ENCODE results near the gene TRIM63. TPM values are rescaled to one million over a fixed set of nuclear protein-coding genes. Genes with fewer than 3 reads are reported as not detected.

The TRIM63 gene
- total RNA-seq, 4 donors from 2014 or later, result 0.39 to 1.5 TPM; not detected in 2

DNA sequence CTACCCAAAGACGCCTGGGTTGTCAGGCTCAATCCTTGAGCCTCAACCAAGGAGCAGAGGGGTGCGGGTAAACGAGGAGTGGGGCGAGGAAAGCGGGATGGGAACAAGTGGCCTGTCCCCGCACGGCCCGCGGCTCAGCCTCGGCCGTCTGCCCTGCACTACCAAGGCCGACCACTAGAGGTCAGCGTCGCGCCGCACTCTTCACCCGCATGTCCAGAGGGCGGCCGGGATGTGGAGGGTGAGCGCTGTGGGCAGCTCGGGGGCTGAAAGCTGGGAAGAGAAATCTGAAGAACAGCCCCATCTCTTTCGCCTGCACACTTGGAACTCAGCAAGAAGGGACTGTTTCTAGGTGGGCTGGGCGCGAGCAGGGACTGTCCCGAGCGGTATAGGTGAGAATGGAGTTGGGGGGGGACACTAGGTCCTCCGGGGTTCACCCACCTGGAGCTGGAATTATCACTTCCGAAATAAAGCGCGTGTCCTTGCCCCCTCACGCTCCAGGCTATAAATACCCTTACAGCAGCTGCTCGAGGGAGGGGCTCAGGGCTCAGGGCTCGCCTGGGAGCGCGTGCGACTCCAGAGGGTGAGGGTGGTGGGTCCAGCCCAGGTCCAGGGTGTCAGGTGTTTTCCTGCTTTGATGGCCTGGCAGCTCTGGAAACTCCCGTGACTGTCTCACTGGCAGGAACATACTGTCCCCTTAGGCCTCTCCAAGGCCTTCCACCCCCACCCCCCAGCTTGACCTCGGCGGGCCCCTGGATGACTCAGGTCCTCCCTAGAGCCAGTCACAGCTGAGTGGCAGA, 31.3 kb downstream of the TRIM63 start:
- intact Hi-C loops (cut with DNase I), result loop anchor here (10.0 kb wide), 2 partner anchors 69 to 109 kb away; no protein-coding TSS in a partner anchor
- 5 to 6% methylated on average over 22 of the region's 39 CpGs for WGBS, 2 donors
- Histone ChIP-seq H3K4me3 (replicated peaks in 1 of 3) (peak overlapping the region; percentile 59 to 94 (median 68)), H3K27ac (peak overlapping the region; percentile 86 to 95 (median 87)), H3K9me3 (no peaks in the 10 kb centered on the region), H3K36me3 (no peaks in the 10 kb centered on the region), H3K4me1 (peaks cover 25 to 35% of the 10 kb centered on the region in 2 donors), H3K27me3 (no peaks in the 10 kb centered on the region)
- peak in 1 of 2 donors; percentile 13 for TF ChIP-seq POLR2A (IDR thresholded peaks at IDR 0.05)
- TF ChIP-seq, protein P1, sequence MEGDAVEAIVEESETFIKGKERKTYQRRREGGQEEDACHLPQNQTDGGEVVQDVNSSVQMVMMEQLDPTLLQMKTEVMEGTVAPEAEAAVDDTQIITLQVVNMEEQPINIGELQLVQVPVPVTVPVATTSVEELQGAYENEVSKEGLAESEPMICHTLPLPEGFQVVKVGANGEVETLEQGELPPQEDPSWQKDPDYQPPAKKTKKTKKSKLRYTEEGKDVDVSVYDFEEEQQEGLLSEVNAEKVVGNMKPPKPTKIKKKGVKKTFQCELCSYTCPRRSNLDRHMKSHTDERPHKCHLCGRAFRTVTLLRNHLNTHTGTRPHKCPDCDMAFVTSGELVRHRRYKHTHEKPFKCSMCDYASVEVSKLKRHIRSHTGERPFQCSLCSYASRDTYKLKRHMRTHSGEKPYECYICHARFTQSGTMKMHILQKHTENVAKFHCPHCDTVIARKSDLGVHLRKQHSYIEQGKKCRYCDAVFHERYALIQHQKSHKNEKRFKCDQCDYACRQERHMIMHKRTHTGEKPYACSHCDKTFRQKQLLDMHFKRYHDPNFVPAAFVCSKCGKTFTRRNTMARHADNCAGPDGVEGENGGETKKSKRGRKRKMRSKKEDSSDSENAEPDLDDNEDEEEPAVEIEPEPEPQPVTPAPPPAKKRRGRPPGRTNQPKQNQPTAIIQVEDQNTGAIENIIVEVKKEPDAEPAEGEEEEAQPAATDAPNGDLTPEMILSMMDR (IDR thresholded peaks at IDR 0.05), result peak; percentile 98 to 100 (median 99)
- DNase-seq, result peak; percentile 97 to 99

DNA sequence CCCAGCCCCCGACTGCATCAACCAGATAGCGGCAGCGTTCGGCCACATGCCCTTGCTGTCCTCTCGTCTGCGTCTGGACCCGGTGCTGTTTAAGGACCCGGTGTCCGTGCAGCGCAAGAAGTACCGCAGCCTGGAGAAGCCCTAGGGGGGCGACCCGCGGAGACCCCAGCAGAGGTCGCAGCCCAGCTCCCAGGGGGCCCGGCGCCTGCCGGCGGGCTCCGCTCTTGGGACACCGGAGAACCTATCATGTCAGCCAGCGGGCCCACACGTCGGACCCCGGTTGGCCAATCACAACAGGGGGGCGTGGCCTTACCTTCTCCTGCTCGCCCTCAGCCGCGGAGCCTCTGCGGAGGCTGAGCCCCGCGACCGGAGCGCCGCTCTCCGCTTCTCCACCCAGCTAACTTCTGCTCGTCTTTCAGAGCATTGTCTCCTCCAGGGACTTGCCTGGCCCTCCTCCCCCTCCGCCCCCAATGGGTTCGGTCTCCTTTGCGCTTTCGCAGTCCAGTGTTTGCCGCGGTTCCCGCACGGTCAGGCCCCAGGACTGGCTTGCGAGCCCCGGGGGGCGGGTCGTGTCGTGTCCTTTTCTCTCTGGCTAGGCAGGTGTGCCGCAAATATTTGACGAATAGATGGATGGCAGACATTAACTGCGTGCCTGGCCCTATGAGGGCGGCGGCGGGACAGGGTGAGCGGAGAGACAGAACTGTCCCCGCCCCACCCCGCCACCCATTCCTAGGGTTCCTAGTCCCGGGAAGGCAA, 32.0 kb downstream of the TRIM63 start:
- H3K27ac ChIP-seq, result peak overlapping the region; percentile 86 to 95 (median 87)
- H3K4me3 ChIP-seq (replicated peaks in 1 of 3), result peak overlapping the region; percentile 59 to 94 (median 68)
- no peaks in the 10 kb centered on the region for H3K36me3 ChIP-seq
- peaks cover 26 to 38% of the 10 kb centered on the region in 2 donors for H3K4me1 ChIP-seq
- 0% methylated on average over 34 to 44 of the region's 60 CpGs for WGBS, 2 donors
- intact Hi-C loops (cut with DNase I), result loop anchor here (10.0 kb wide), 2 partner anchors 69 to 109 kb away; no protein-coding TSS in a partner anchor
- H3K9me3 ChIP-seq, result no peaks in the 10 kb centered on the region
- TF ChIP-seq, protein P1 (IDR thresholded peaks at IDR 0.05), result peak in 1 of 6 experiments; percentile 8
- peak; percentile 88 to 89 for TF ChIP-seq POLR2A (IDR thresholded peaks at IDR 0.05)
- peak; percentile 97 to 98 for DNase-seq
- no peaks in the 10 kb centered on the region for H3K27me3 ChIP-seq

DNA sequence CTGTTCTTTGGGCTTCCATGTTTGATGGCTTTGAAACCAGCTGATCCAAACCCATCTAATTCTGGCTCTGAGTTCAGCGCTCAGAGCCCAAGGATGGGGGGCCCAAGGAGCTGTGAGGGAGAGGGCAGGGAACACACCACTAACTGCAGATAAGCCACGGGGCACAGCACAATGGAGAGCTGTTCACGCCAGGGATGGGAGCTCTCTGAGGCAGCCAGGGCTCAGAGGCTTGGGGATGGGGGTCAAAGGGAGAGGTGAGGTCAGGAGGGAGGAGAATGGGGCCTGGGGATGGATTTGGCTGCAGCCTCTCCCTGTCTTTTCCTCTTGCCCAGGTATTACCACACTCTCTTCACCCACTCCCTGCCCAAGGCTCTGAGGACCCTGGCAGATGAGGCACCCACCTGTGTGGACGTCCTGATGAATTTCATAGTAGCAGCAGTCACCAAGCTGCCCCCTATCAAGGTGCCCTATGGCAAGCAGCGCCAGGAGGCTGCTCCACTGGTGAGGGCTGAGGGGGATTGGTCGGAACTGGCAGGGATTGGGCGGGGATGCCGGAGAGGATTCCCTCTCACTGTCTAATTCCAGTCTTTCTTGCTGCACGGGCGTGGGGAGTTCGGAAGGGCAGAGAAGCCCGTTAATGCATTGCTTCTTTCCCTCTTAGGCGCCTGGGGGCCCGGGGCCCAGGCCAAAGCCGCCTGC, 32.8 kb downstream of the TRIM63 start:
- intact Hi-C loops (cut with DNase I), result loop anchor here (10.0 kb wide), 2 partner anchors 70 to 110 kb away; no protein-coding TSS in a partner anchor
- no peak for TF ChIP-seq POLR2A (IDR thresholded peaks at IDR 0.05)
- TF ChIP-seq, protein P1 (IDR thresholded peaks at IDR 0.05), result no peak
- no peaks in the 10 kb centered on the region for H3K27me3 ChIP-seq
- H3K4me1 ChIP-seq, result peaks cover 26 to 38% of the 10 kb centered on the region in 2 donors
- whole genome bisulfite sequencing, 2 donors, result 23 to 27% methylated on average over 11 to 13 of the region's 15 CpGs
- DNase-seq, result no peak
- H3K9me3 ChIP-seq, result no peaks in the 10 kb centered on the region
- peak overlapping the region in 1 of 3 donors; percentile 95 for H3K27ac ChIP-seq
- peak overlapping the region in 2 of 3 donors; percentile 68 to 94 for H3K4me3 ChIP-seq (replicated peaks in 1 of 3)
- H3K36me3 ChIP-seq, result no peaks in the 10 kb centered on the region

DNA sequence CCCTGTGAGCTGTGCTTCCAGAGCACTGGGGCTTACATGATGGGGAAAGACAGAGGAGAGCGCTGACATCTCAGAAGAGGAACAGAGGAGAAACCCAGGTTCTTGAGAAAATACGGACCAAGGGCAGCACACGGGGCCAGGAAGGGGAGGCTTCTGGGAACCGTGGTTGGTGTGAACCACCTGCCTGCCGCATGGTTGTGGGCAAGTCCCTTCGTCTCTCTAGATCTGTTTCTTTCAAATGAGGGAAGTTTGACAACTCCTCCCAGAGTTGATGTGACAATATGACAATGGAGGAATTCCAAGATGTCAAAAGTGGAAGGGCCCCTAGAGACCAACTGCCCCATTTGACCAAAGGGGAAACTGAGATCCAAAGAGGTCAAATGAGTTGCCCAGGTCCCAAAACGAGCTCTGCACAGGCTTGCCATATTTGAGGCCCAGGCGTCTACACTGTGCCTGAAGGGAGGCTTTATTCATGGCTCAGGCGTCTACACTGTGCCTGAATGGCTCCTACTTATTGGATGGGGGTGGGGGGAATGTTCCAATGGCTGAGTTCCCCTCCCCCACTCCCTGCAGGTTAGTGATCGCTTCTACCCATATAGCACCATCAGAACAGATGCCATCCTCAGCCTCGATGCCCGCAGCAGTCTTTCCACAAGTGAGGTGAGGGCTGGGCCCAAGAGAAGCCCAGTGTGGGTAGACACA, 34.6 kb downstream of the TRIM63 start:
- Histone ChIP-seq H3K36me3 (no peaks in the 10 kb centered on the region), H3K9me3 (no peaks in the 10 kb centered on the region), H3K4me1 (peaks cover 26 to 38% of the 10 kb centered on the region in 2 donors), H3K27me3 (no peaks in the 10 kb centered on the region), H3K27ac (peak overlapping the region in 2 of 3 donors; percentile 22 to 74), H3K4me3 (replicated peaks in 1 of 3) (no peak overlapping the region)
- DNase-seq, result no peak
- whole genome bisulfite sequencing, 2 donors, result 91 to 93% methylated on average over 9 to 12 of the region's 12 CpGs
- TF ChIP-seq POLR2A (IDR thresholded peaks at IDR 0.05), result no peak
- TF ChIP-seq, protein P1 (IDR thresholded peaks at IDR 0.05), result no peak
- intact Hi-C loops (cut with DNase I), result loop anchor here (10.0 kb wide), 2 partner anchors 72 to 112 kb away; no protein-coding TSS in a partner anchor
